ENCODE data around the gene MAGEC1. TPM values are rescaled to one million over a fixed set of nuclear protein-coding genes. Genes with fewer than 3 reads are reported as not detected.

Gene MAGEC1
- total and polyA plus RNA-seq, 2 experiments from 2014 or later: not detected

GRCh38 chrX:141941234-141941633 is 37.5 kb downstream of the MAGEC1 start:
- H2AFZ ChIP-seq: no peak overlapping the region
- no peak overlapping the region for H3K4me3 ChIP-seq
- H3K9me2 ChIP-seq (ENCODE audit: insufficient read depth): no peaks in the 10 kb centered on the region
- DNase-seq (ENCODE audit: low spot score) (no peak), ATAC-seq (no peak)
- H3F3A ChIP-seq (replicated peaks; ENCODE audit: low read depth): no peaks in the 10 kb centered on the region
- H3K27me3 ChIP-seq (ENCODE audit: insufficient read depth): no peaks in the 10 kb centered on the region
- Mint-ChIP-seq H3K27ac (no peak overlapping the region), H3K36me3 (ENCODE audit: low read depth) (no peaks in the 10 kb centered on the region), H3K4me1 (no peaks in the 10 kb centered on the region), H3K27me3 (ENCODE audit: insufficient read depth, low read depth, poor library complexity) (no peaks in the 10 kb centered on the region), H3K9me3 (no peaks in the 10 kb centered on the region; the same call in 2 of the 3 replicates), H3K4me3 (no peak overlapping the region)
- TF ChIP-seq, protein P1, sequence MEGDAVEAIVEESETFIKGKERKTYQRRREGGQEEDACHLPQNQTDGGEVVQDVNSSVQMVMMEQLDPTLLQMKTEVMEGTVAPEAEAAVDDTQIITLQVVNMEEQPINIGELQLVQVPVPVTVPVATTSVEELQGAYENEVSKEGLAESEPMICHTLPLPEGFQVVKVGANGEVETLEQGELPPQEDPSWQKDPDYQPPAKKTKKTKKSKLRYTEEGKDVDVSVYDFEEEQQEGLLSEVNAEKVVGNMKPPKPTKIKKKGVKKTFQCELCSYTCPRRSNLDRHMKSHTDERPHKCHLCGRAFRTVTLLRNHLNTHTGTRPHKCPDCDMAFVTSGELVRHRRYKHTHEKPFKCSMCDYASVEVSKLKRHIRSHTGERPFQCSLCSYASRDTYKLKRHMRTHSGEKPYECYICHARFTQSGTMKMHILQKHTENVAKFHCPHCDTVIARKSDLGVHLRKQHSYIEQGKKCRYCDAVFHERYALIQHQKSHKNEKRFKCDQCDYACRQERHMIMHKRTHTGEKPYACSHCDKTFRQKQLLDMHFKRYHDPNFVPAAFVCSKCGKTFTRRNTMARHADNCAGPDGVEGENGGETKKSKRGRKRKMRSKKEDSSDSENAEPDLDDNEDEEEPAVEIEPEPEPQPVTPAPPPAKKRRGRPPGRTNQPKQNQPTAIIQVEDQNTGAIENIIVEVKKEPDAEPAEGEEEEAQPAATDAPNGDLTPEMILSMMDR (conservative IDR thresholded peaks at IDR 0.05; ENCODE audit: low read depth in 2 of 2): no peak
- TF ChIP-seq ZNF331 (CRISPR knock-in tag; IDR thresholded peaks at IDR 0.05; ENCODE audit: low read depth) (no peak), POLR2AphosphoS5 (IDR thresholded peaks at IDR 0.05; ENCODE audit: low read depth) (no peak), REST (IDR thresholded peaks at IDR 0.05; ENCODE audit: unreplicated experiment) (no peak), NANOG (IDR thresholded peaks at IDR 0.05; ENCODE audit: borderline replicate concordance) (no peak), ZNF114 (CRISPR knock-in tag; IDR thresholded peaks at IDR 0.05) (no peak), JUNB (IDR thresholded peaks at IDR 0.05; ENCODE audit: unreplicated experiment) (no peak)
- TF ChIP-seq, protein P2, sequence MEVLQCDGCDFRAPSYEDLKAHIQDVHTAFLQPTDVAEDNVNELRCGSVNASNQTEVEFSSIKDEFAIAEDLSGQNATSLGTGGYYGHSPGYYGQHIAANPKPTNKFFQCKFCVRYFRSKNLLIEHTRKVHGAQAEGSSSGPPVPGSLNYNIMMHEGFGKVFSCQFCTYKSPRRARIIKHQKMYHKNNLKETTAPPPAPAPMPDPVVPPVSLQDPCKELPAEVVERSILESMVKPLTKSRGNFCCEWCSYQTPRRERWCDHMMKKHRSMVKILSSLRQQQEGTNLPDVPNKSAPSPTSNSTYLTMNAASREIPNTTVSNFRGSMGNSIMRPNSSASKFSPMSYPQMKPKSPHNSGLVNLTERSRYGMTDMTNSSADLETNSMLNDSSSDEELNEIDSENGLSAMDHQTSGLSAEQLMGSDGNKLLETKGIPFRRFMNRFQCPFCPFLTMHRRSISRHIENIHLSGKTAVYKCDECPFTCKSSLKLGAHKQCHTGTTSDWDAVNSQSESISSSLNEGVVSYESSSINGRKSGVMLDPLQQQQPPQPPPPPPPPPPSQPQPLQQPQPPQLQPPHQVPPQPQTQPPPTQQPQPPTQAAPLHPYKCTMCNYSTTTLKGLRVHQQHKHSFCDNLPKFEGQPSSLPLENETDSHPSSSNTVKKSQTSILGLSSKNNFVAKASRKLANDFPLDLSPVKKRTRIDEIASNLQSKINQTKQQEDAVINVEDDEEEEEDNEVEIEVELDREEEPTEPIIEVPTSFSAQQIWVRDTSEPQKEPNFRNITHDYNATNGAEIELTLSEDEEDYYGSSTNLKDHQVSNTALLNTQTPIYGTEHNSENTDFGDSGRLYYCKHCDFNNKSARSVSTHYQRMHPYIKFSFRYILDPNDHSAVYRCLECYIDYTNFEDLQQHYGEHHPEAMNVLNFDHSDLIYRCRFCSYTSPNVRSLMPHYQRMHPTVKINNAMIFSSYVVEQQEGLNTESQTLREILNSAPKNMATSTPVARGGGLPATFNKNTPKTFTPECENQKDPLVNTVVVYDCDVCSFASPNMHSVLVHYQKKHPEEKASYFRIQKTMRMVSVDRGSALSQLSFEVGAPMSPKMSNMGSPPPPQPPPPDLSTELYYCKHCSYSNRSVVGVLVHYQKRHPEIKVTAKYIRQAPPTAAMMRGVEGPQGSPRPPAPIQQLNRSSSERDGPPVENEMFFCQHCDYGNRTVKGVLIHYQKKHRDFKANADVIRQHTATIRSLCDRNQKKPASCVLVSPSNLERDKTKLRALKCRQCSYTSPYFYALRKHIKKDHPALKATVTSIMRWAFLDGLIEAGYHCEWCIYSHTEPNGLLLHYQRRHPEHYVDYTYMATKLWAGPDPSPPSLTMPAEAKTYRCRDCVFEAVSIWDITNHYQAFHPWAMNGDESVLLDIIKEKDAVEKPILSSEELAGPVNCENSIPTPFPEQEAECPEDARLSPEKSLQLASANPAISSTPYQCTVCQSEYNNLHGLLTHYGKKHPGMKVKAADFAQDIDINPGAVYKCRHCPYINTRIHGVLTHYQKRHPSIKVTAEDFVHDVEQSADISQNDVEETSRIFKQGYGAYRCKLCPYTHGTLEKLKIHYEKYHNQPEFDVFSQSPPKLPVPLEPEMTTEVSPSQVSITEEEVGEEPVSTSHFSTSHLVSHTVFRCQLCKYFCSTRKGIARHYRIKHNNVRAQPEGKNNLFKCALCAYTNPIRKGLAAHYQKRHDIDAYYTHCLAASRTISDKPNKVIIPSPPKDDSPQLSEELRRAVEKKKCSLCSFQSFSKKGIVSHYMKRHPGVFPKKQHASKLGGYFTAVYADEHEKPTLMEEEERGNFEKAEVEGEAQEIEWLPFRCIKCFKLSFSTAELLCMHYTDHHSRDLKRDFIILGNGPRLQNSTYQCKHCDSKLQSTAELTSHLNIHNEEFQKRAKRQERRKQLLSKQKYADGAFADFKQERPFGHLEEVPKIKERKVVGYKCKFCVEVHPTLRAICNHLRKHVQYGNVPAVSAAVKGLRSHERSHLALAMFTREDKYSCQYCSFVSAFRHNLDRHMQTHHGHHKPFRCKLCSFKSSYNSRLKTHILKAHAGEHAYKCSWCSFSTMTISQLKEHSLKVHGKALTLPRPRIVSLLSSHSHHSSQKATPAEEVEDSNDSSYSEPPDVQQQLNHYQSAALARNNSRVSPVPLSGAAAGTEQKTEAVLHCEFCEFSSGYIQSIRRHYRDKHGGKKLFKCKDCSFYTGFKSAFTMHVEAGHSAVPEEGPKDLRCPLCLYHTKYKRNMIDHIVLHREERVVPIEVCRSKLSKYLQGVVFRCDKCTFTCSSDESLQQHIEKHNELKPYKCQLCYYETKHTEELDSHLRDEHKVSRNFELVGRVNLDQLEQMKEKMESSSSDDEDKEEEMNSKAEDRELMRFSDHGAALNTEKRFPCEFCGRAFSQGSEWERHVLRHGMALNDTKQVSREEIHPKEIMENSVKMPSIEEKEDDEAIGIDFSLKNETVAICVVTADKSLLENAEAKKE (CRISPR knock-in tag; IDR thresholded peaks at IDR 0.05): no peak
- H4K20me1 ChIP-seq (replicated peaks; ENCODE audit: insufficient read depth): no peaks in the 10 kb centered on the region
- H3K4me2 ChIP-seq: no peak overlapping the region
- no peak overlapping the region for H3K27ac ChIP-seq (ENCODE audit: low read depth)
- H3K36me3 ChIP-seq (ENCODE audit: insufficient read depth): no peaks in the 10 kb centered on the region
- H3K79me2 ChIP-seq (replicated peaks; ENCODE audit: insufficient read depth): no peaks in the 10 kb centered on the region
- no peaks in the 10 kb centered on the region for H3K4me1 ChIP-seq (ENCODE audit: insufficient read depth)
